ENCODE results near the gene SIGLEC9.

Gene SIGLEC9

DNA sequence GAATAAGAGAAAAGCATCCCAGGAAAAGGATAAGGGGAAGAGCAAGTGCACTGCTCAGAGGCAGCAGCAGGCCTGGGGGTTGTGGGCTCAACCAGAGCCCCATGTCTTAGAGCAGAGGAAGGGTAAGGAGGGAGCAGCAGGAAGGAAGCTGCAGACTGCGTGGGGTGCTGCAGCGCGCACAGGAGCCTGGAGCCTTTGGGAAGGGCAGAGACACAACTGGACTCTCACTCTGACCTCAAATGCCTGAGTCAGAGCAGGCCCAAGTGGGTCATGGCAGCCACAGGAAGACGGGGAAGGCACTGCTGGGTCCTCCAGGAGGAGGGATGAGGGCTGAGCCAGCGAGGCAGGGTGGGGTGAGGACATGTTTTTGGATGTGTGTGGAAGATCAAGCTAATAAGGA is 49.0 kb downstream of the SIGLEC9 start:
- no peak for DNase-seq (ENCODE audit: low read depth in 2 of 3, low spot score in 2 of 3)

DNA sequence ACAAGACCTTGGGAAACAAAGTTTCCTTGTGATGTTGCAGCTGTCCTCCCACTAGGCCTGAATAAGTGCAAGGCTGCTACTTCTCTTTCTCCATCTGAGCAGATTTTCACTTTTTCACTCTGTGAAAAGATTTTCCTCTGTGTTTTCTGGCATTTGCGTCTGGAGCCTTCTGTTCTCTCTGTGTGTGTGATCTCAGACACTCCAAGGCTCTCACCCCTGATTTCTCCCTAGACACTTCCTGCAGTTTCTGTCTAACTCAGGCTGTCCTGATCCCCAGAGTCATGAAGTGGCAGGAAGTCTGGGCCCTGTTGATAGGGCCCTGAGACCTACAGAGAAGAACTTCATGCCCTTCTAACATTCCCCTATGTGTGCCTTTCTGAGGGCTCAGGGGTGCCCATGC is 54.5 kb downstream of the SIGLEC9 start:
- DNase-seq (ENCODE audit: low read depth in 2 of 3, low spot score in 2 of 3) = no peak
